ENCODE data around the gene MYPOP.
A peak's percentile ranks its signal among the peaks of the same experiment; 100 is the strongest.

MYPOP gene

DNA sequence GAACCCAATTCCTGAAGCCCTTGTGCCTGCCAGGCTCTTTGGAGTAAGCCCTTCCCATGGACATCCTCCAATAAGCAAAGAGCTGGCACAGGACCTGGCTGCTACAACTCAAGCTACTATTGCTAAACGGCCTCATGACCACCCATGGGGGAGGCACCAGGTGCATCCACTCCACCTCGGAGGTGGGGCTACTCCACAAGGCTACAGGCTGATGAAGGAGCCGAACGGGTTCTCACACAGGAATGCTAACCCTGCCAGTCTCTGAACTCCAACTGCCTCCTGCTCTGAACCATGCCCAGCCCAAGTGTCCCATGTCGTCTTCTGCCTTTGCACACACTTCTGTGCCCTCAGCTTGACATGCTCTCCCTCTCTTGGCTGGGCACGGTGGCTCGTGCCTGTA is 49.4 kb downstream of the MYPOP start:
- TF ChIP-seq, protein P1, sequence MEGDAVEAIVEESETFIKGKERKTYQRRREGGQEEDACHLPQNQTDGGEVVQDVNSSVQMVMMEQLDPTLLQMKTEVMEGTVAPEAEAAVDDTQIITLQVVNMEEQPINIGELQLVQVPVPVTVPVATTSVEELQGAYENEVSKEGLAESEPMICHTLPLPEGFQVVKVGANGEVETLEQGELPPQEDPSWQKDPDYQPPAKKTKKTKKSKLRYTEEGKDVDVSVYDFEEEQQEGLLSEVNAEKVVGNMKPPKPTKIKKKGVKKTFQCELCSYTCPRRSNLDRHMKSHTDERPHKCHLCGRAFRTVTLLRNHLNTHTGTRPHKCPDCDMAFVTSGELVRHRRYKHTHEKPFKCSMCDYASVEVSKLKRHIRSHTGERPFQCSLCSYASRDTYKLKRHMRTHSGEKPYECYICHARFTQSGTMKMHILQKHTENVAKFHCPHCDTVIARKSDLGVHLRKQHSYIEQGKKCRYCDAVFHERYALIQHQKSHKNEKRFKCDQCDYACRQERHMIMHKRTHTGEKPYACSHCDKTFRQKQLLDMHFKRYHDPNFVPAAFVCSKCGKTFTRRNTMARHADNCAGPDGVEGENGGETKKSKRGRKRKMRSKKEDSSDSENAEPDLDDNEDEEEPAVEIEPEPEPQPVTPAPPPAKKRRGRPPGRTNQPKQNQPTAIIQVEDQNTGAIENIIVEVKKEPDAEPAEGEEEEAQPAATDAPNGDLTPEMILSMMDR (IDR thresholded peaks at IDR 0.05; ENCODE audit: insufficient read depth, low read depth, low read length, missing control alignments), result no peak
- no peak overlapping the region for H3K4me3 ChIP-seq (ENCODE audit: low read depth, low read length)
- DNase-seq (ENCODE audit: low read depth), result no peak

DNA sequence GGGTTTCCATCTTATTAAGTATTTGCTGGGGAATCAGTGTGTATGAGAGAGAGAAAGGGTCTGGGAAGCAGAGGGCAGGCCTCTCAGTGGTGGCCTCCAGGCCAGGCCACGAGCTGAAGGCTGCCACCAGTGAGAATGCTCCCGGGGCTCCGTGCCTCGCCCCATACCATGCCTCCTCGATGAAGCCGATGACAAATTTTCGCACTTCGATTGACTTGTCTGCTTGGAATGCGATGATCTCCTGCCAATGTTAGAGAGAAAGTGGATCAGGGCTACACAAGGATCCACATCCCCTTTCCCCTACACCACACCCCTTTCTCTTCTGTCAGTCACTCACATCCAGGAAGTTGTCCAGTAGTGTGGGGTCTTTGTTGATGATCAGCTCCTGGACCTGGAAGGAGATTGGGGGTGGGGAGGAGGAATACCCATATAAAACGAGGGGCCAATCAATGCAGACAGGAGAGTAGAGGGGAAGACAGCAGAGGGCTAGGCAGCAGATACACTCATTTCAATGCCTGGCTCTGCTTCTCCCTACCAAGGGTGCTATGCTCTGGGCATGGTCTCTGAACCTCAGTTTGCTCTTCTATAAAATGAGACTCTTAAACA is 50.2 kb downstream of the MYPOP start:
- DNase-seq (ENCODE audit: low read depth), result no peak
- H3K4me3 ChIP-seq (ENCODE audit: low read depth, low read length), result no peak overlapping the region
- TF ChIP-seq, protein P1 (IDR thresholded peaks at IDR 0.05; ENCODE audit: insufficient read depth, low read depth, low read length, missing control alignments), result no peak

DNA sequence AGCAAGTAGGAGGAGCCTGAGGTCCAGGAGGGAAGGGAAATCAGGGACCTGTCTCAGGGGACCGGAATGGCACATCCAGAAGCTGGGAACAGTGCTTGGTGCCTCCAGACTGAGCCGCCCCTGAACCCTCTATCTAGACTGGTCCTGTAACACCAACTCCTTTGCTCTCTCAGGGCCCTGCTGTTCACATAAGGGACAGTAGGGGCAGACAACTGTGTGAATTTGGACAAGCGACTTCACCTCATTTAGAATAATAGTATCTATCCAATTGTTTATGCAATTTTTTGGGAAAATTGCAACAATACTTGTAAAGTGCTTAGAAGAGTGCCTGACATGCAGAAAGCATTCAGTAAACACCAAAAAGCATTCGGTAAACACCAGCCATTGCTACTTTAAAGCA is 53.5 kb downstream of the MYPOP start:
- H3K4me3 ChIP-seq (ENCODE audit: low read depth, low read length), result no peak overlapping the region
- no peak for DNase-seq (ENCODE audit: low read depth)
- TF ChIP-seq, protein P1 (IDR thresholded peaks at IDR 0.05; ENCODE audit: insufficient read depth, low read depth, low read length, missing control alignments), result peak; percentile 20

DNA sequence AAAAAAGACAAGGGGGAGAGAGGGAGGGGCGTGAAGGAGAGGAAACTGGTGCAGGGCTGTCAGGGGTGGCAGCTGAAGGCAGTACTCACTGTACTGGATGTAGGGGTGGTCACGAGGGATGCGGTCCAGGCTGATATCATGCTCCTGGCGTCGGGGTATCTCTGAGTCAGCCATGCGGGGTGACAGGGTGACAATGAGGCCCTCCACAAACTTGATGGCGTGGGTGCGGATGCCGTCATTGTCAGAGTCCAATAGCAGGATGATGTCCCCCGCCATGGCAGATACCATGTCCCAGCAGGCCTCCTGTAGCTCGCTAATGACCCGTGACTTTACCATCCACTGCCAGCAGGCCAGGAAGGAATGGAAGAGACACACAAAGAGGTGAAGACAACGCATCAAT is 54.8 kb downstream of the MYPOP start:
- TF ChIP-seq, protein P1 (IDR thresholded peaks at IDR 0.05; ENCODE audit: insufficient read depth, low read depth, low read length, missing control alignments), result no peak
- no peak for DNase-seq (ENCODE audit: low read depth)
- H3K4me3 ChIP-seq (ENCODE audit: low read depth, low read length), result no peak overlapping the region

DNA sequence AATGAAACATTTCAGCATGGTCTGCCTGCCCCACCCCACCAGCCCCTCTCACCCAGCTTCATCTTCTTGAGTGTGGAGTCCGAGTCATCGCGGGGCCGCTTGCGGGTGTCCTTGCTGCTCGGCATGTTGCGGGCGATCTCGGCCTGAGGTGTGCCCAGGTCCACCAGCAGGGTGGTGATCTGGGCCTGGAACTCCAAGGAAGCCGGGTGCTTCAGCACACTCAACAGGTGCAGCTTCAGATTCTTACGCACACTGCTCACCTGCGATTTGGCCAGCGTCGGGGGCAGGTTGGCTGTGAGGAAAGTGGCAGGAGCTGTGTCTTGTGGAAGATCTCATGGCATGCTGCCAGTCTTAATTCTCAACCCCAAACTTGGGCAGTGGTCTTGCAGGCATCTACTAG is 60.2 kb downstream of the MYPOP start:
- TF ChIP-seq, protein P1 (IDR thresholded peaks at IDR 0.05; ENCODE audit: insufficient read depth, low read depth, low read length, missing control alignments), result no peak
- DNase-seq (ENCODE audit: low read depth), result no peak
- no peak overlapping the region for H3K4me3 ChIP-seq (ENCODE audit: low read depth, low read length)

Data from GM12865 (cell line).